ENCODE data around the gene RBMS1.

DNA sequence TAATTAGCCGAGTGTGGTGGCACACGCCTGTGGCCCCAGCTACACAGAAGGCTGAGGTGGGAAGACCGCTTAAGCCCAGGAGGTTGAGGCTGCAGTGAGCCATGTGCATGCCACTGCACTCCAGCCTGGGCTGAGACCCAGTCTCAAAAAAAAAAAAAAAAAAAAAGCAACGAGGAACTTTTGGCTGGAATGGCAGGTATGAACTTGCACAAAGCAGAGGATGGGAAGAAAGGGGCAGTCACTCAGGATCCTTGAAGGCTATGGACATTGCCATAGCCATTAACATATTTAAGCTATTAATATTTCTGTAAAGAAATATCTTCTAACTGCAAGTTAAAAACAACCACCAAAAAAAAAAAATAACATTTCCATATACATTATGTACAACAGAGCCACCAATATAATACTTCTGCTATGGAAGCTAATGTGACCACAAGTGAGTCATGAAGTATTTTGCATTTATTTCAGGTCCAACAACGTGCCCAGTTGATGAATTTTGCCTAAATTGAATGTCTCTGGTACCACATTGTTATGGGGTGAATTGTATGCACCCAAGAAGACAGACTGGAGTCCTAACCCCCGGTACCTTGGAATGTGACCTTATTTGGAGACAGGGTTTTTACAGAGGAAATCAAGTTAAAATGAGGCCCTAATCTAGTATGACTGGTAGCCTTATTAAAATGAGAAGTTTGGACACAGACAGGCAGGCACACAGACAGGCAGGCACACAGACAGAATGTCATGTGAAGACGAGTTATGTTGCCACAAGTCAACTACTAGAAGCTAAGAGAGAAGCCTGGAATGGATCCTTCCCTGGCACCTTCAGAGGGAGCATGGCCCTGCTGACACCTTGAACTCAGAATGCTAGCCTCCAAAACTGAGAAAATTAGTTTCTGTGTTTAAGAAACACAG is 102.8 kb downstream of the RBMS1 start:
- TF ChIP-seq POLR2A (IDR thresholded peaks at IDR 0.05): no peak
- TF ChIP-seq, protein P1, sequence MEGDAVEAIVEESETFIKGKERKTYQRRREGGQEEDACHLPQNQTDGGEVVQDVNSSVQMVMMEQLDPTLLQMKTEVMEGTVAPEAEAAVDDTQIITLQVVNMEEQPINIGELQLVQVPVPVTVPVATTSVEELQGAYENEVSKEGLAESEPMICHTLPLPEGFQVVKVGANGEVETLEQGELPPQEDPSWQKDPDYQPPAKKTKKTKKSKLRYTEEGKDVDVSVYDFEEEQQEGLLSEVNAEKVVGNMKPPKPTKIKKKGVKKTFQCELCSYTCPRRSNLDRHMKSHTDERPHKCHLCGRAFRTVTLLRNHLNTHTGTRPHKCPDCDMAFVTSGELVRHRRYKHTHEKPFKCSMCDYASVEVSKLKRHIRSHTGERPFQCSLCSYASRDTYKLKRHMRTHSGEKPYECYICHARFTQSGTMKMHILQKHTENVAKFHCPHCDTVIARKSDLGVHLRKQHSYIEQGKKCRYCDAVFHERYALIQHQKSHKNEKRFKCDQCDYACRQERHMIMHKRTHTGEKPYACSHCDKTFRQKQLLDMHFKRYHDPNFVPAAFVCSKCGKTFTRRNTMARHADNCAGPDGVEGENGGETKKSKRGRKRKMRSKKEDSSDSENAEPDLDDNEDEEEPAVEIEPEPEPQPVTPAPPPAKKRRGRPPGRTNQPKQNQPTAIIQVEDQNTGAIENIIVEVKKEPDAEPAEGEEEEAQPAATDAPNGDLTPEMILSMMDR (IDR thresholded peaks at IDR 0.05): no peak

All from breast epithelium (tissue), 3 donors.